ENCODE results near the gene HDDC3.

HDDC3 gene

DNA sequence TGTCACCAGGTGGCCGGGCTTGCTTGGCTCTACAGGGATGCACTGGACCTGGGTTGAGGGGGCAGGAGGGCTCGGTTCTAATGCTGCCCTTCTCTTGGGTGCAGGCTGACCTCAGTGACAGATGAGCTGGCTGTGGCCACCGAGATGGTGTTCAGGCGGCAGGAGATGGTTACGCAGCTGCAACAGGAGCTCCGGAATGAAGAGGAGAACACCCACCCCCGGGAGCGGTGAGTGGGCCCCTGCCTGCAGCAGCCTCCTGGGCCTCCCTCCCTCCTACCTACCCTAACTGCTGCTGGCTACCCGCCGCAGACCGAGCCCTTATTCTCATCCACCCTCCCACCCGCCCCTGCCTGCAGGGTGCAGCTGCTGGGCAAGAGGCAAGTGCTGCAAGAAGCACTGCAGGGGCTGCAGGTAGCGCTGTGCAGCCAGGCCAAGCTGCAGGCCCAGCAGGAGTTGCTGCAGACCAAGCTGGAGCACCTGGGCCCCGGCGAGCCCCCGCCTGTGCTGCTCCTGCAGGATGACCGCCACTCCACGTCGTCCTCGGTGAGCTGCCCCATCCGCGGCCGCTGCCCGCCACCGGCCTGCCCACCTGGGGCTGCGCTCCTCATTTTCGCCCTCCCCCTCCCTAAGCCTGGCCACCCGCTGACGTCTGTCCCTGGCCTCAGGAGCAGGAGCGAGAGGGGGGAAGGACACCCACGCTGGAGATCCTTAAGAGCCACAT, 42.5 kb downstream of the HDDC3 start:
- Histone ChIP-seq H3K27ac (ENCODE audit: low read length) (no peak overlapping the region), H3K36me3 (ENCODE audit: control insufficient read depth, insufficient read depth, low read length) (no peaks in the 10 kb centered on the region), H3K27me3 (ENCODE audit: control insufficient read depth, insufficient read depth, low read length) (no peaks in the 10 kb centered on the region), H3K4me3 (ENCODE audit: low read length) (no peak overlapping the region), H3K9me3 (ENCODE audit: control insufficient read depth, insufficient read depth, low read length) (no peaks in the 10 kb centered on the region), H3K4me1 (ENCODE audit: control insufficient read depth, insufficient read depth, low read length) (no peaks in the 10 kb centered on the region)
- DNase-seq (ENCODE audit: low read depth, low spot score): no peak
- WGBS (ENCODE audit: insufficient coverage, insufficient read length): no CpG with 5 or more reads among the region's 31 CpGs

DNA sequence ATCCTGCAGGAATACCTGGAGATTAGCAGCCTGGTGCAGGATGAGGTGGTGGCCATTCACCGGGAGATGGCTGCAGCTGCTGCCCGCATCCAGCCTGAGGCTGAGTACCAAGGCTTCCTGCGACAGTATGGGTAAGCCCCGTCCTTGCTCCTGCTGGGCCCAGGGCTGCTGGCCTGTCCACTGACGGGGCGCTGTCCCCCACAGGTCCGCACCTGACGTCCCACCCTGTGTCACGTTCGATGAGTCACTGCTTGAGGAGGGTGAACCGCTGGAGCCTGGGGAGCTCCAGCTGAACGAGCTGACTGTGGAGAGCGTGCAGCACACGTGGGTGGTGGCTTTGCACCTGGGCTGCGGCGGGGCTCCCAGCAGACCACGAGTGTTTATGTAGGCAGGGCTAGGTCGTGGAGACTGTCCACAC, 43.0 kb downstream of the HDDC3 start:
- no peak overlapping the region for H3K4me3 ChIP-seq (ENCODE audit: low read length)
- H3K36me3 ChIP-seq (ENCODE audit: control insufficient read depth, insufficient read depth, low read length): no peaks in the 10 kb centered on the region
- H3K27ac ChIP-seq (ENCODE audit: low read length): no peak overlapping the region
- H3K27me3 ChIP-seq (ENCODE audit: control insufficient read depth, insufficient read depth, low read length): no peaks in the 10 kb centered on the region
- H3K4me1 ChIP-seq (ENCODE audit: control insufficient read depth, insufficient read depth, low read length): no peaks in the 10 kb centered on the region
- no peaks in the 10 kb centered on the region for H3K9me3 ChIP-seq (ENCODE audit: control insufficient read depth, insufficient read depth, low read length)
- WGBS (ENCODE audit: insufficient coverage, insufficient read length): no CpG with 5 or more reads among the region's 18 CpGs
- DNase-seq (ENCODE audit: low read depth, low spot score): no peak

DNA sequence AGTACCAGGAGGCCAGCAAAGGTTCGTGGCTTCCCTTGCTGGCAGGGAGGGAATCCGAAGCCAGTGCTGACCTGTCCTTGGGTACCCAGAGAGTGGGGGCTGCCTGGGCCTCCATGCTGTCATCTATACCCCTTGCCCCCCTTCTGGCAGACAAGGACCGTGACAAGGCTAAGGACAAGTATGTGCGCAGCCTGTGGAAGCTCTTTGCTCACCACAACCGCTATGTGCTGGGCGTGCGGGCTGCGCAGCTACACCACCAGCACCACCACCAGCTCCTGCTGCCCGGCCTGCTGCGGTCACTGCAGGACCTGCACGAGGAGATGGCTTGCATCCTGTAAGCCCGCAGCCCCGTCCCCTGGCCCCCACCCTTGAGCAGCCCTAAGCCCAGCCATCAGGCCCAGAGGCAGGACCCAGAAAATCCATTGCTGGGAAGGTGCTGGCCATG, 45.3 kb downstream of the HDDC3 start:
- no CpG with 5 or more reads among the region's 13 CpGs for WGBS (ENCODE audit: insufficient coverage, insufficient read length)
- Histone ChIP-seq H3K36me3 (ENCODE audit: control insufficient read depth, insufficient read depth, low read length) (no peaks in the 10 kb centered on the region), H3K27me3 (ENCODE audit: control insufficient read depth, insufficient read depth, low read length) (no peaks in the 10 kb centered on the region), H3K27ac (ENCODE audit: low read length) (no peak overlapping the region), H3K4me1 (ENCODE audit: control insufficient read depth, insufficient read depth, low read length) (peaks cover 2% of the 10 kb centered on the region; the same call in 1 of the 2 replicates), H3K9me3 (ENCODE audit: control insufficient read depth, insufficient read depth, low read length) (no peaks in the 10 kb centered on the region), H3K4me3 (ENCODE audit: low read length) (no peak overlapping the region)
- DNase-seq (ENCODE audit: low read depth, low spot score): no peak

DNA sequence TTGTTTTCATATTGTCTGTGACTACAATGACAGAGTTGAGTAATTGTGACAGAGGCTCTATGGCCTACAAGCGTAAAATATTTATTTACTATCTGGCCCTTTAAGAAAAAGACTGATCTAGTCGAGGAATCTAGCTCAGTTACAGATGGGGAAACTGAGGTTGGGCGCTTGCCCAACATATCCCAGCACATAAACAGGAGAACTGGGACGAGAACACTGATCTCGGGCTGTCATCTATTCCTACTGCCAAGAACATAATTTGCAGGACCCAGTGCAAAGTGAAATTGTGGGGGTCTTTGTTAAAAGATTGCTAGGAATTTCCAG, 46.1 kb downstream of the HDDC3 start:
- Histone ChIP-seq H3K4me3 (ENCODE audit: low read length) (no peak overlapping the region), H3K27ac (ENCODE audit: low read length) (no peak overlapping the region), H3K27me3 (ENCODE audit: control insufficient read depth, insufficient read depth, low read length) (no peaks in the 10 kb centered on the region), H3K9me3 (ENCODE audit: control insufficient read depth, insufficient read depth, low read length) (no peaks in the 10 kb centered on the region), H3K36me3 (ENCODE audit: control insufficient read depth, insufficient read depth, low read length) (0 out of 2 replicates have a peak, but pooled peaks cover 3% of the 10 kb centered on the region), H3K4me1 (ENCODE audit: control insufficient read depth, insufficient read depth, low read length) (peaks cover 2% of the 10 kb centered on the region; the same call in 1 of the 2 replicates)
- WGBS (ENCODE audit: insufficient coverage, insufficient read length): no CpG with 5 or more reads among the region's 5 CpGs
- DNase-seq (ENCODE audit: low read depth, low spot score): no peak

DNA sequence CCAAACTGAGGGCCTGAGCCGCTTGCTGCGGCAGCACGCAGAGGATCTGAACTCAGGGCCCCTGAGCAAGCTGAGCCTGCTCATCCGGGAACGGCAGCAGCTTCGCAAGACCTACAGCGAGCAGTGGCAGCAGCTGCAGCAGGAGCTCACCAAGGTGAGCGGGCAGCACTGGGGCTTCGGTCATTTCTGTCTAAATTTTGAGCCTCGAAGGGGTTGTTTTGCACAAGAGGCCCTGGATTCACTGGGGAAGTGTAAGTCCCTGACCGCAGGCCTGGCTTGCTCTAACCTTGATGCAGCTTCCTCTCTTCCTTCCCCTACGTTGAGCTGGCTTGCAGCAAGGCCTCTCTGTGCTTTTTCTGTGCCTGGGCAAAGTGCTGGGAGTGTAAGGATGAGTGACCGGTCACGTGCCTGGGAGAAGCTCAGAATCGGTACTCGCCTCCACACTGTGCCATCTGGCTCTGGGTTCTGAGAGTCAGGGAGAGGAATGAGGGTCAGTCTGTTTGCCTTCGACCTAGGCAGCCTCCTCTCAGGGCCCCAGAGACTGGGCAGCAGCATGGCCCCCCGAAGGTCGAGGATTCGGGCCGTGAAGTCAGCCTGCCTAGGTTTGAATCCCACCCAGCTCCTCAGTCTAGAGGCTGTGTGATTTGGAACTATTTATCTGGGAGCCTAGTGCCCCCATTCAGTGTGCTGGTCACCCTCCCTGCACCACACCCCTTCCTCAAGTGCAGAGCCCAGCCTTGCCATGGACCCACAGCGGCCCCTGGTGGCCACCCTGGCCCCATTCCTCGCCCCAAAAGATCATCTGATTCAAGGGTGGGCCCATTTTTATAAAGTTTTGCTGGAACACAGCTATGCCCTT, 46.7 kb downstream of the HDDC3 start:
- no peak overlapping the region for H3K27ac ChIP-seq (ENCODE audit: low read length)
- no peak overlapping the region for H3K4me3 ChIP-seq (ENCODE audit: low read length)

DNA sequence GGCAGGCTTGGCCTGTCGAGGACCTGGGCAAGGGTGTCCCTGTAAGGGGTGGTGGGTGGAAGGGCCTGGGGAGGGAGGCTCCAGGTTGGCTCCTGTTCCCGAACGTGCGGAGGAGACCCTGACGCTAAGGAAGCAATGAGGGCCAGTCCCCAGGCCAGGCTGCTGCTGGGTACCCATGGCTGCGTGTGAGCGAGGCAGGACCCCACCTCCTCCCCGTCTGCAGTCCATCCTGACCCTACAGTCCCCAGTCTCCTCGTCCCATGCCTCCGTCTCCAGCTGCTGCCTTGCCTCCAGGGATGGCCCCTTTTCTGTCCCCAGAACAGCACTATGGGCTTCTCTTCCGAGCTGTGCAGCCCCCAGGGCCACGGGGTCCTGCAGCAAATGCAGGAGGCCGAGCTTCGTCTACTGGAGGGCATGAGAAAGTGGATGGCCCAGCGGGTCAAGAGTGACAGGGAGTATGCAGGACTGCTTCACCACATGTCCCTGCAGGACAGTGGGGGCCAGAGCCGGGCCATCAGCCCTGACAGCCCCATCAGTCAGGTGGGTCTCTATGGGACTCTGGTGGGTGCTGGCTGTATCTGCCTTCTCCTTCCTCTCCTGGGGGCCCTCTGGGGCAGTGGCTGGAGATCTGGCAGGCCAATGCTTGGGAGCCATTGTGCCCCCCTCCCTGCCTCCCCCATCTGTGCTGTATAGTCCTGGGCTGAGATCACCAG, 47.5 kb downstream of the HDDC3 start:
- no peaks in the 10 kb centered on the region for H3K27me3 ChIP-seq (ENCODE audit: control insufficient read depth, insufficient read depth, low read length)
- DNase-seq (ENCODE audit: low read depth, low spot score): no peak
- no peaks in the 10 kb centered on the region for H3K9me3 ChIP-seq (ENCODE audit: control insufficient read depth, insufficient read depth, low read length)
- peak overlapping the region; percentile 34; the same call in 1 of the 2 replicates for H3K4me3 ChIP-seq (ENCODE audit: low read length)
- H3K4me1 ChIP-seq (ENCODE audit: control insufficient read depth, insufficient read depth, low read length): peaks cover 2% of the 10 kb centered on the region; the same call in 1 of the 2 replicates
- no CpG with 5 or more reads among the region's 16 CpGs for WGBS (ENCODE audit: insufficient coverage, insufficient read length)
- H3K36me3 ChIP-seq (ENCODE audit: control insufficient read depth, insufficient read depth, low read length): peaks cover 9% of the 10 kb centered on the region
- no peak overlapping the region for H3K27ac ChIP-seq (ENCODE audit: low read length)

More for the DNA sequence above, 46.7 kb downstream of the HDDC3 start:
- Histone ChIP-seq H3K27me3 (ENCODE audit: control insufficient read depth, insufficient read depth, low read length) (no peaks in the 10 kb centered on the region), H3K36me3 (ENCODE audit: control insufficient read depth, insufficient read depth, low read length) (0 out of 2 replicates have a peak, but pooled peaks cover 3% of the 10 kb centered on the region), H3K4me1 (ENCODE audit: control insufficient read depth, insufficient read depth, low read length) (peaks cover 2% of the 10 kb centered on the region; the same call in 1 of the 2 replicates), H3K9me3 (ENCODE audit: control insufficient read depth, insufficient read depth, low read length) (no peaks in the 10 kb centered on the region)
- DNase-seq (ENCODE audit: low read depth, low spot score): no peak
- WGBS (ENCODE audit: insufficient coverage, insufficient read length): no CpG with 5 or more reads among the region's 23 CpGs

DNA sequence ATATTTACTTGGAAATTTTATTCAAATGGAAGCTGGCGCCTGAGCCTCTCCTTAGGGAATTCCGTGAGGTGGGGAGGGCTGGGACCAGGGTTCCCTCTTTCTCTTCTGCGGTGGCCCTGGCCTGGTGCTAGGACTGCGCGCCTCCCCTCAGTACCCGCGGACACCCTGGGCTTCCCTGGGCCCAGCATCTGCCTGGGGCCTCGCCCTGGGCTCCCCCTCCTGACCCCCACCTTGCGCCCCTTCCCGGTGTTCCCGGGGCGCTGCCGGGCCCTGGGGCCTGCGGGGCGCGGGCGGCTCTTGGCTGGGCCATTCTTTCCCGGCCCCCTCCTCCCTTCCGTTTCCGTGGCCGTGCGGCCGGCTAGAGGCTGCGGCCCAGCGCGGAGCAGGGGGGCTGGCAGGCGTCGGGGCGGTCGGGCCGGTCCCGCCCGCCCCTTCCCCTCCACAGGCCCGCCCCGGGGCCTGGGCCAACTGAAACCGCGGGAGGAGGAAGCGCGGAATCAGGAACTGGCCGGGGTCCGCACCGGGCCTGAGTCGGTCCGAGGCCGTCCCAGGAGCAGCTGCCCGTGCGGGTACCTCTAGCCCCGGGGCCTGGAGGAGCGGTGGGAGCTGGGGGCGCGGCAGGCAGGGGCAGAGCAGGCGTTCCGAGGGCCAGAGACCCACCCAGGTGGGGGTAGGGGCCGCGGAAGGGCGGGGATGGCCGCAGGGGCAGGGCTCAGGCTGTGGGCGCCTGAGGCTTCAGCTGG, 48.2 kb downstream of the HDDC3 start, which contains the start of gene FES:
FES (plus strand) TSS at position 529 of the 743 bp plus-strand sequence. CDS start 542 bp downstream, outside the sequence.
- no peak for DNase-seq (ENCODE audit: low read depth, low spot score)
- Histone ChIP-seq H3K36me3 (ENCODE audit: control insufficient read depth, insufficient read depth, low read length) (peaks cover 16% of the 10 kb centered on the region), H3K9me3 (ENCODE audit: control insufficient read depth, insufficient read depth, low read length) (no peaks in the 10 kb centered on the region), H3K27ac (ENCODE audit: low read length) (no peak within 1 kb of the TSS), H3K4me3 (ENCODE audit: low read length) (peak within 1 kb of the TSS; percentile 34; the same call in 1 of the 2 replicates), H3K4me1 (ENCODE audit: control insufficient read depth, insufficient read depth, low read length) (peaks cover 2% of the 10 kb centered on the region; the same call in 1 of the 2 replicates), H3K27me3 (ENCODE audit: control insufficient read depth, insufficient read depth, low read length) (no peaks in the 10 kb centered on the region)
- WGBS (ENCODE audit: insufficient coverage, insufficient read length): no CpG with 5 or more reads among the region's 58 CpGs

DNA sequence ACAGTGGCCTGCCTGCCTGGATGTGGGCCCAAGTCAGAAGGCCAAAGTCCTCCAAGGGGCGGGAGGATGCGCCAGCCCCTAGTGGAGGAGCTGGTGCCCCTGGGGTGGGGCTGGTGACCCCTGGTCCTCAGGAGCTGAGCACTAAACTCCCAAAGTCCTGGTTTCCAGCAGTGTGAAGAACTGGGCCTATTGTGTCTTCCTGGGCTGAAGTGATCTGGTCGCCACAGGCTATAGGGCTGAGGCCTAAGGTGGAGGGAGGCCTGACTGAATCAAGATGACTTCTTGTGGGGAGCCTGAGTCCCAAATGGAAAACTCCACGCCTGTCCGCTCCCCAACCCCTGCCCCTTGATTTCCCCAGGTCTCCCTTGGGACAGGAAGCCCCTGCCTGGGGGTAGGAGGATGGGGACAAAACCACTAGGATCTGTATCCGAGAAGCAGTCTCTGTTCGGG, 48.8 kb downstream of the HDDC3 start:
- Histone ChIP-seq H3K4me1 (ENCODE audit: control insufficient read depth, insufficient read depth, low read length) (peaks cover 2% of the 10 kb centered on the region; the same call in 1 of the 2 replicates), H3K27me3 (ENCODE audit: control insufficient read depth, insufficient read depth, low read length) (no peaks in the 10 kb centered on the region), H3K27ac (ENCODE audit: low read length) (no peak overlapping the region), H3K4me3 (ENCODE audit: low read length) (no peak overlapping the region; the same call in 1 of the 2 replicates), H3K9me3 (ENCODE audit: control insufficient read depth, insufficient read depth, low read length) (no peaks in the 10 kb centered on the region), H3K36me3 (ENCODE audit: control insufficient read depth, insufficient read depth, low read length) (peaks cover 20% of the 10 kb centered on the region)
- WGBS (ENCODE audit: insufficient coverage, insufficient read length): no CpG with 5 or more reads among the region's 7 CpGs
- DNase-seq (ENCODE audit: low read depth, low spot score): no peak

DNA sequence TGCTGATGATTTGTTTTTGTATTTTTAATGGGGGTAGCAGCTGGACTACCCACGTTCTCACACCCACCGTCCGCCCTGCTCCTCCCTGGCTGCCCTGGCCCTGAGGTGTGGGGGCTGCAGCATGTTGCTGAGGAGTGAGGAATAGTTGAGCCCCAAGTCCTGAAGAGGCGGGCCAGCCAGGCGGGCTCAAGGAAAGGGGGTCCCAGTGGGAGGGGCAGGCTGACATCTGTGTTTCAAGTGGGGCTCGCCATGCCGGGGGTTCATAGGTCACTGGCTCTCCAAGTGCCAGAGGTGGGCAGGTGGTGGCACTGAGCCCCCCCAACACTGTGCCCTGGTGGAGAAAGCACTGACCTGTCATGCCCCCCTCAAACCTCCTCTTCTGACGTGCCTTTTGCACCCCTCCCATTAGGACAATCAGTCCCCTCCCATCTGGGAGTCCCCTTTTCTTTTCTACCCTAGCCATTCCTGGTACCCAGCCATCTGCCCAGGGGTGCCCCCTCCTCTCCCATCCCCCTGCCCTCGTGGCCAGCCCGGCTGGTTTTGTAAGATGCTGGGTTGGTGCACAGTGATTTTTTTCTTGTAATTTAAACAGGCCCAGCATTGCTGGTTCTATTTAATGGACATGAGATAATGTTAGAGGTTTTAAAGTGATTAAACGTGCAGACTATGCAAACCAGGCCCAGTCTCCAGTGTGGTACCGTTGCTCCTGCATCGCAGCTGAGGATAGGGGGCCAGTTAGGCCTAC, 49.4 kb downstream of the HDDC3 start:
- DNase-seq (ENCODE audit: low read depth, low spot score): no peak
- Histone ChIP-seq H3K9me3 (ENCODE audit: control insufficient read depth, insufficient read depth, low read length) (no peaks in the 10 kb centered on the region), H3K4me3 (ENCODE audit: low read length) (no peak overlapping the region), H3K27me3 (ENCODE audit: control insufficient read depth, insufficient read depth, low read length) (no peaks in the 10 kb centered on the region), H3K27ac (ENCODE audit: low read length) (no peak overlapping the region), H3K36me3 (ENCODE audit: control insufficient read depth, insufficient read depth, low read length) (peaks cover 22% of the 10 kb centered on the region), H3K4me1 (ENCODE audit: control insufficient read depth, insufficient read depth, low read length) (peaks cover 2% of the 10 kb centered on the region; the same call in 1 of the 2 replicates)
- no CpG with 5 or more reads among the region's 13 CpGs for WGBS (ENCODE audit: insufficient coverage, insufficient read length)

Measured in iPS DF 6.9 (cell line).